Neuron (in vitro differentiated cells): ENCODE data around the gene SLC32A1.

Experiments
- H2AFZ ChIP-seq: one replicate; pipeline ENCODE4 v1.6.1; 2013; ENCODE audit warnings: low read depth, mild to moderate bottlenecking, inconsistent platforms, low read length, moderate library complexity
- H3K27me3 ChIP-seq: one replicate; pipeline ENCODE4 v1.6.1; 2013; ENCODE audit warnings: low read length; ENCODE audit not compliant: insufficient read depth
- H3K36me3 ChIP-seq: one replicate; pipeline ENCODE4 v1.6.1; 2013; ENCODE audit warnings: low read length; ENCODE audit not compliant: insufficient read depth
- H3K4me1 ChIP-seq: one replicate; pipeline ENCODE4 v1.6.1; 2013; ENCODE audit warnings: low read length; ENCODE audit not compliant: insufficient read depth
- H3K4me3 ChIP-seq: 2 replicates; pipeline ENCODE4 v1.5.1; 2013; ENCODE audit warnings: mild to moderate bottlenecking, low read length, moderate library complexity
- H3K9me3 ChIP-seq: one replicate; pipeline ENCODE4 v1.6.1; 2013; ENCODE audit warnings: low read length

SLC32A1 gene

DNA sequence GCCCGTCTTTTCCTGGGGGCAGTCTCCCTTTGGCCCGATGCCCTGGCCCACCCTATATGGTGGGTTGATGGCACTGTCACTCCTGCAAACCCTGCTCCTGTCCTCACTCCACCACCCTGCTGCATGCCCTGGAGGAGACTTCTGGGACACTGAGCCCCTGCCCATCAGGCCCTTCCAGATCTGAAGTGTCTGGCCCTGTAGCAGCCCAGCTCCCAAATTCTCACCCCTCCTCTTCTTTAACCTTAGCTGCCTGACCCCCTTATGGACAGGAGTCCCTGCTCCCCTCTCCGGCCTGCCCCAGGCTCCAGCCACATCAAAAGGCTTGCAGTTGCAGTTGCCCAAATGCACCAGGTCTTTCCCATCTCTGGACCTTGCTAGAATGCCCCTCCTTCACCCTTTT is 20.8 kb upstream of the SLC32A1 start:
- peaks cover 14% of the 10 kb centered on the region for H3K4me1 ChIP-seq
- no peak overlapping the region for H2AFZ ChIP-seq
- no peaks in the 10 kb centered on the region for H3K36me3 ChIP-seq
- no peak overlapping the region for H3K4me3 ChIP-seq
- no peaks in the 10 kb centered on the region for H3K9me3 ChIP-seq
- H3K27me3 ChIP-seq: peaks cover 9% of the 10 kb centered on the region

DNA sequence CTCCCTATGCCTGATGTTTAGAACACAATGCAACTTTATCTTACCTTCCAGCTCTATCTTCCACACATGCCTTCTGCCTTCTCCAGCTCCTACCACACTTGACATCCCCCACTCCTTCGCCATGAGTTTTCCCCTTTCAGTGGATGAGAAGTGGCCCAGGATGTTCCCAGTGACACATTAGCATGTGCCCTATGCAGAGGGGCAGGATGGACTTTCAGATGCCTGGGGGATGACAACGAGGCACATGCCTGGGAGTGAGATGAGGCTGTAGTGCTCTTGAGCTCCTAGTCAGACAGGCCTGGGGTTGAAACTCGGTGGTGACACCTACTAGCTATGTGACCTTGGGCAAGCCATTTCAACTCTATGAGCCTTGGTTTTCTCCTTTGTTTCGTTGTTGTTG is 20.1 kb upstream of the SLC32A1 start:
- Histone ChIP-seq H3K9me3 (no peaks in the 10 kb centered on the region), H3K36me3 (no peaks in the 10 kb centered on the region), H3K4me1 (peaks cover 14% of the 10 kb centered on the region), H3K27me3 (peaks cover 9% of the 10 kb centered on the region), H3K4me3 (no peak overlapping the region), H2AFZ (no peak overlapping the region)

DNA sequence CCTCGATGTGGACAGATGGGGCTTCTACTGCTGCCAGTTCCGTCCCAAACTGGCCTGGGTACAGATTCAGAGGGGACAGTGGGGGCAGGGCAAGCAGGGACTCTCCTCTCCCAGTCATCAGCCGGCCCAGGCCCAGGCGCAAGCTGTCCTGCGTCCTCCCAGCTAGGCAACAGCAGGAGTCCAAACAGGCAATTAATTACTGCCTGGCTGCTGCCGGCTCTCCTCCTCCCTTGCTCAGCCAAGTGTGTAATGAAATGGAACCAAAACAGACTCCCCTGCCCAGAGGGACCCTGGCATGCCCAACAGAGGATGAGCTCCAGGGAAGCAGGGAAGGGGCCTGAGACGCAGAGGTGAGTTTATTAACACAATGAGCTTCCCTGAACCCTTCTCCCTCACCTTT is 17.8 kb upstream of the SLC32A1 start:
- peaks cover 9% of the 10 kb centered on the region for H3K27me3 ChIP-seq
- no peaks in the 10 kb centered on the region for H3K4me1 ChIP-seq
- H3K4me3 ChIP-seq: no peak overlapping the region
- no peaks in the 10 kb centered on the region for H3K9me3 ChIP-seq
- no peak overlapping the region for H2AFZ ChIP-seq
- no peaks in the 10 kb centered on the region for H3K36me3 ChIP-seq

- H3K9me3 ChIP-seq: no peaks in the 10 kb centered on the region
- H3K36me3 ChIP-seq: no peaks in the 10 kb centered on the region
- H2AFZ ChIP-seq: no peak overlapping the region
- H3K4me3 ChIP-seq: no peak overlapping the region
- peaks cover 27% of the 10 kb centered on the region for H3K27me3 ChIP-seq
- no peaks in the 10 kb centered on the region for H3K4me1 ChIP-seq
Observed at GRCh38 chr20:38714308-38714707, 10.0 kb upstream of the SLC32A1 start.

DNA sequence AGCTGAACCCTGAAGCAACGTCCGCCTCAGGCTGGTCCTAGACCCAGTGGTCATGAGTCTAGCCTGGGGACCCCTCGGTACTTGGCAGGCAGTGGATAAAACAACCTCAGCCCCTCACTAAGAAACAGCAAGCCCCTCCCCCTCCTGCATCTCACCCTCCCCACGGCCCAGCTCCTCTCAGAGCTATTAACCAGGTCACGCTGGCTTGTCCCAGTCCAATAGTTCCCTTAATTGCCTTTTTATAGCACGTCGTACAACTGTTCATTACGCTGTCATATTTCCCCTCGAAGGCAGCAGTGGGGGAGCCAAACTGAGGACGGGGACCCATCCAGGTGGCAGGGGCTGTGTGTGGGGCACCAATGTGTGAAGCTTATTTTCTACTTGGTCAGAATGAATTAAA is 8.6 kb upstream of the SLC32A1 start:
- Histone ChIP-seq H3K27me3 (peaks cover 40% of the 10 kb centered on the region), H3K9me3 (no peaks in the 10 kb centered on the region), H3K4me1 (no peaks in the 10 kb centered on the region), H2AFZ (no peak overlapping the region), H3K36me3 (no peaks in the 10 kb centered on the region), H3K4me3 (no peak overlapping the region)

DNA sequence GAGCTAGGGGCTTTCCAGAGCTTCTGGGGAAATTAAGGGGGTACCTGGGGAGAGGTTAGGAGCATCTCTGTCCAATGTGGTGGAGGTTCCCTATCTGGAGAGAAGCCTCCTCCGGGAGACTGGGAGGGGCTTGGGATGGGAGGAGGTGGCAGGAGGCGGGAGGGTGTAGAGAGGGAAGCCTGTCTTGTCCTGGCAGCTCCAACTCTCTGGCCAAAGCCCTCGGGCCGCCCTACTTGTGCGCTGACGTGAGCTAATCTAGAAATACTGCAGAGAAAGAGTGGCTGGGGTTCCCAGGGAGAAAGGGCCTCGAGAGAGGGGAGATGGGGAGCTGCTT is 1.6 kb upstream of the SLC32A1 start:
- Histone ChIP-seq H2AFZ (no peak overlapping the region), H3K9me3 (peaks cover 2% of the 10 kb centered on the region), H3K27me3 (peaks cover 96% of the 10 kb centered on the region), H3K36me3 (no peaks in the 10 kb centered on the region), H3K4me1 (peaks cover 6% of the 10 kb centered on the region), H3K4me3 (no peak overlapping the region)

DNA sequence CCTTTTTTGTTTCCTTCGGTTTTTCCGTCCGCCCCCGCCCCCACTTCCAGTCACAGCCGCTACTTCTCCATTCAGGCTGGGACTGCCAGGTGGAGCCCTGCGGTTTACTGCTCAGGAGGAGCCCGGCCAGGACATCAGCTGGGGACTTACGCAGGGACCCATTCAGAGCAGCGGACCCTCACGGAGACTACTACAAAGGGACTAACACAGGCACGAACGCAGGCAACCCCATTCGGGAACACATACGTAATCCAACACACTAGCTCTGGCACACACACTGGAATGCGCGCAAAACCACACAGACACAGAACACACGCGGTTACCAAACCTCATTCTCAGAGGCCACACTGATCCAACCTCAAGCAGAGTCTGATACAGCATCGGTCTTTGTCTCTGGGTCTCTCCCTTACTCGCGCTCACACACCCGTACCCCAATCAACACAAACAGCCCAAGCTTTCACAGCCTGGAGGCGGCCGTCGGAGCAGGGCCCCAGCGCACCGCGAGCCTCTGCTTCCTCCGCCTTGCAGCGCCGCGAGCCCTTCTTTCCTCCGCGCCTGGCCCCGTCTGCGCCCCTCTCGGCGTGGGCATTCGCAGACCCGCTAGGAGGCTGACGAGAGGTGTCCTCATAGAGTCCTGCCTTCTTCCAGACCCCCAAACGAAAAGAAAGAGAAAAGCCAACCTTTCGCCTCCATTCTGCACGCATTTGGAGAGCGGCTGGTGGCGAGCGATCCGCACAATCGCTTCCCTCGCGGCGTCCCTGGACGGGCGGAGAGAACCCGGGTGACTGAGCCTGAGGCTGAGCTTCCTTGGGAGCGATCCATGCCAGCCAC is 1.1 kb upstream of the SLC32A1 start:
- Histone ChIP-seq H3K4me3 (no peak overlapping the region), H2AFZ (no peak overlapping the region), H3K27me3 (peaks cover 98% of the 10 kb centered on the region), H3K36me3 (no peaks in the 10 kb centered on the region), H3K9me3 (peaks cover 6% of the 10 kb centered on the region), H3K4me1 (peaks cover 6% of the 10 kb centered on the region)

DNA sequence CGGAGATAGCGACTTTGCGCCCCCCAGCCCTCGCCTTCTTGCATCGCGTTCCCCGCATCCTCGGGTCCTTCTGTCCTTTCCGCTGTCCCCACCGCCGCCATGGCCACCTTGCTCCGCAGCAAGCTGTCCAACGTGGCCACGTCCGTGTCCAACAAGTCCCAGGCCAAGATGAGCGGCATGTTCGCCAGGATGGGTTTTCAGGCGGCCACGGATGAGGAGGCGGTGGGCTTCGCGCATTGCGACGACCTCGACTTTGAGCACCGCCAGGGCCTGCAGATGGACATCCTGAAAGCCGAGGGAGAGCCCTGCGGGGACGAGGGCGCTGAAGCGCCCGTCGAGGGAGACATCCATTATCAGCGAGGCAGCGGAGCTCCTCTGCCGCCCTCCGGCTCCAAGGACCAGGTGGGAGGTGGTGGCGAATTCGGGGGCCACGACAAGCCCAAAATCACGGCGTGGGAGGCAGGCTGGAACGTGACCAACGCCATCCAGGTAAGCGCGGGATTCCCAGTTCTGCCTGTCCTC is 401 bp downstream of the SLC32A1 start:
- Histone ChIP-seq H3K9me3 (peaks cover 6% of the 10 kb centered on the region), H3K27me3 (peaks cover 98% of the 10 kb centered on the region), H2AFZ (no peak overlapping the region), H3K4me3 (no peak overlapping the region), H3K36me3 (no peaks in the 10 kb centered on the region), H3K4me1 (peaks cover 11% of the 10 kb centered on the region)

GRCh38 chr20:38725148-38725901 is 1.0 kb downstream of the SLC32A1 start:
- H2AFZ ChIP-seq: no peak overlapping the region
- H3K4me1 ChIP-seq: peaks cover 11% of the 10 kb centered on the region
- no peak overlapping the region for H3K4me3 ChIP-seq
- no peaks in the 10 kb centered on the region for H3K36me3 ChIP-seq
- H3K27me3 ChIP-seq: peaks cover 98% of the 10 kb centered on the region
- H3K9me3 ChIP-seq: peaks cover 6% of the 10 kb centered on the region

DNA sequence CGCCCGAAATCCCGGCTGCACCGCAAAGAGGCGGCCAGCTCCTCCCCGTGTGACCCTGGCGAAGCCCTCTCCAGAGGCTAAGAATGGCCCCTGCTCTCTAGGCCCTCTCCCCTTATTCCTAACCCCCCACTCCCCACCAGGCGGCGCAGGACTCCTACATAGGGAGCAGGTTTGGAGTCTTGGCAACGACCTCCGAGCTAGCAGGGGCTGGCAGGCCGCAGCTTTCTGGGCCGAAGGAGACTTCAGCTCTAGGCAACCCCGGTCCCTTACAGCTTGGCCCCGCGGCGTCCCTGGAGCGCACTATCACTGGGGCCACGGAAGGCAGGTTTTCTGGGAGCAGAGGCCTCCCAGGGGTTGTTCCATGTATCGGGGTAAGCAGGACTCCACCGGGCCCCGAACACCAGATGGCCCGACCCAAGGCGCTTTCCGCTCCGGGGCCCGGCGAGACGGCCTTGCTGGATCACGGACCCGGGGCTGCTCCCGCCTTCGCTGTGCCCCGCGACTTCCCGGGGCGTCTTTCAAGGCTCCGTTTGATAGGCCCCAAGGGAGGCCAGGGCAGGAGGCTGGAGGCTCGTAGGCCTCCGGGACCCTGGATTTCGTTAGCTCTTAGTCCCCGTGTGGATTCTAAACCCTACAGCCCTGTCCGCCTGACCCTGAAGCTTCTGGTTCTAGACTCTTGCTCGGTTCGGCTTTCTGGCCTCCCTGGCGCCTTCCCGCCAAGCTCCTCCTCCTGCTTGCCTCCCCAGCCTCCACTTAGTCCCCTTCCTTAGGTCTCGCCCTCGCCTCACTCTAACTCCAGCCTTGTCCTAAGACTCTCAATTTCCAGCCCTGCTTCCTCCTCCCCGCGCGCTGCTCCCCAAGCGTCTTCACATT is 1.9 kb downstream of the SLC32A1 start:
- Histone ChIP-seq H2AFZ (no peak overlapping the region), H3K4me1 (peaks cover 12% of the 10 kb centered on the region), H3K27me3 (peaks cover 98% of the 10 kb centered on the region), H3K36me3 (no peaks in the 10 kb centered on the region), H3K9me3 (peaks cover 6% of the 10 kb centered on the region), H3K4me3 (no peak overlapping the region)

DNA sequence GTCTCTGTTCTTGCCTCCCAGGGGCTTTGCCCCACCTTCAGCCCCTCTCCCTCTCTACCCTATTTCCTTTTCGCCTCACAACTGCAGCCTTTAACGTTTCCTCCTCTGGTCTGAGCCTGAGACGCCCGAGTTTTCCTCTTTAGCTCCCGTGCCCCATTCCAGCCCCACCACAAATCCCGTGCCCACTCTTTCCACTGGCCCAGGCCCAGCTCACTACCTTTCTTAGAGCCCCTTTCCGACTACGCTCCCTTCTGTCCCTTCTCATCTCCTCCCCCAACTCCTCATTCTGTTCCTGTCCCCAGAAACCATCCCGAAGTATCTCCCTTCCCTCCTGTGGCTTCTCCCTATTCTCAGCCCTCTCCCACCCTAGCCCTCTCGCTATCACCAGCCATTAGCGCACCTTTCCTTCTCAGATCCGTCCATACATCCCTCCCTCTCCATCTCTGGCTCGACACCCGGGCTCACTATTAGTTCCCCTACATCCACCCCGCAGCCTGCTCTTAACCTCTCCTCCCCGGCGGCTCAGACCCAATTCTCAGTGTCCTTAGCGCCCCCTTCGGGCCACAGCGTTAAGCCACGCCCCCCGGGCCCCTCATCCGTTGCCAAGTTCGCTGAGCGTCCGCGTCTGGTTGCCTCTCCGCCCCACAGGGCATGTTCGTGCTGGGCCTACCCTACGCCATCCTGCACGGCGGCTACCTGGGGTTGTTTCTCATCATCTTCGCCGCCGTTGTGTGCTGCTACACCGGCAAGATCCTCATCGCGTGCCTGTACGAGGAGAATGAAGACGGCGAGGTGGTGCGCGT is 2.7 kb downstream of the SLC32A1 start:
- H2AFZ ChIP-seq: no peak overlapping the region
- H3K9me3 ChIP-seq: peaks cover 6% of the 10 kb centered on the region
- H3K36me3 ChIP-seq: no peaks in the 10 kb centered on the region
- H3K4me1 ChIP-seq: peaks cover 13% of the 10 kb centered on the region
- no peak overlapping the region for H3K4me3 ChIP-seq
- peaks cover 93% of the 10 kb centered on the region for H3K27me3 ChIP-seq

- no peaks in the 10 kb centered on the region for H3K36me3 ChIP-seq
- no peak overlapping the region for H3K4me3 ChIP-seq
- H2AFZ ChIP-seq: no peak overlapping the region
- peaks cover 6% of the 10 kb centered on the region for H3K9me3 ChIP-seq
- H3K4me1 ChIP-seq: peaks cover 13% of the 10 kb centered on the region
- H3K27me3 ChIP-seq: peaks cover 86% of the 10 kb centered on the region
Observed at GRCh38 chr20:38727607-38728190, 3.4 kb downstream of the SLC32A1 start.
